PC-9 (cell line): ENCODE data around the gene PHLPP1.

Experiments used
- EZH2 ChIP-seq: fragments of 200-600 bp; sonication (generic); IDR thresholded peaks from 2 replicates; pipeline ENCODE4 v1.8.0; 2017; ENCODE audit warnings: antibody characterized with exemption, low read depth
- TF ChIP-seq, protein P1 (sequence below): fragments of 200-600 bp; sonication (generic); conservative IDR thresholded peaks from 2 replicates; pipeline ENCODE4 v1.6.1; 2017; ENCODE audit warnings: mixed run types, antibody characterized with exemption, mild to moderate bottlenecking, moderate library complexity

GRCh38 chr18:62810682-62811081 is 95.3 kb downstream of the PHLPP1 start:
- no peak for TF ChIP-seq EZH2
- TF ChIP-seq, protein P1, sequence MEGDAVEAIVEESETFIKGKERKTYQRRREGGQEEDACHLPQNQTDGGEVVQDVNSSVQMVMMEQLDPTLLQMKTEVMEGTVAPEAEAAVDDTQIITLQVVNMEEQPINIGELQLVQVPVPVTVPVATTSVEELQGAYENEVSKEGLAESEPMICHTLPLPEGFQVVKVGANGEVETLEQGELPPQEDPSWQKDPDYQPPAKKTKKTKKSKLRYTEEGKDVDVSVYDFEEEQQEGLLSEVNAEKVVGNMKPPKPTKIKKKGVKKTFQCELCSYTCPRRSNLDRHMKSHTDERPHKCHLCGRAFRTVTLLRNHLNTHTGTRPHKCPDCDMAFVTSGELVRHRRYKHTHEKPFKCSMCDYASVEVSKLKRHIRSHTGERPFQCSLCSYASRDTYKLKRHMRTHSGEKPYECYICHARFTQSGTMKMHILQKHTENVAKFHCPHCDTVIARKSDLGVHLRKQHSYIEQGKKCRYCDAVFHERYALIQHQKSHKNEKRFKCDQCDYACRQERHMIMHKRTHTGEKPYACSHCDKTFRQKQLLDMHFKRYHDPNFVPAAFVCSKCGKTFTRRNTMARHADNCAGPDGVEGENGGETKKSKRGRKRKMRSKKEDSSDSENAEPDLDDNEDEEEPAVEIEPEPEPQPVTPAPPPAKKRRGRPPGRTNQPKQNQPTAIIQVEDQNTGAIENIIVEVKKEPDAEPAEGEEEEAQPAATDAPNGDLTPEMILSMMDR, result no peak
